ENCODE measurements around the gene CCDC85B. TPM values are rescaled to one million over a fixed set of nuclear protein-coding genes. Genes with fewer than 3 reads are reported as not detected.

The CCDC85B gene
- total and polyA plus RNA-seq, 2 of the 13 experiments (the other 11 are each of a cell fraction or from before 2014, with no cell fraction given): 8.2 to 19.5 TPM

DNA sequence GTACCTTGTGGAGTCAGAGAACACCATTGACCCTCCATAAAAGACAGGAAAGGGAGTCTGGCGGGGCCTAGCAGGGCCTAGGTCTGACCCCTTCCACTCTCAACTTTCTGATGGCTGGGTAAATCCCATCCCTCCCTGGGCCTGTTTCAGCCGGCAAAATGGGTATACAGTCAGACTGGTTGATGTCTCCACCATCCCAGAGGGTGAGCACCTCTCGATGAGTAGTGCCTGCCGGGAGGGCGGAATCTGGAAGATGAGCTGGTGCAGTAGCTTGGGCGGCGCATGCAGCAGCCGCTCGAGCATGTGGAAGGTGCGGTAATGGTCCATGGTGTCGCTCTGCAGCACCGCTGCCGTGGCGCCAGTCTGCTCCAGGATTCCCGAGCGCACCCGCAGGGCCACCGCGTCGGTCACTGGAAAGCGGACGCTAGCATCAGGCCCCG lies 2.7 kb upstream of the CCDC85B start (continued):
- TF ChIP-seq GLI4 (CRISPR knock-in tag; IDR thresholded peaks at IDR 0.05; ENCODE audit: borderline replicate concordance) (no peak), NCOR1 (IDR thresholded peaks at IDR 0.05; ENCODE audit: borderline replicate concordance, low read length) (no peak), TOE1 (CRISPR knock-in tag; IDR thresholded peaks at IDR 0.05) (no peak), HDAC1 (CRISPR knock-in tag; IDR thresholded peaks at IDR 0.05) (no peak), ZNF563 (CRISPR knock-in tag; IDR thresholded peaks at IDR 0.05) (0 out of 2 replicates have a peak, but pooled peaks have one; percentile 44), MIER3 (CRISPR knock-in tag; IDR thresholded peaks at IDR 0.05; ENCODE audit: borderline replicate concordance) (no peak), ZBTB46 (CRISPR knock-in tag; IDR thresholded peaks at IDR 0.05; ENCODE audit: borderline replicate concordance) (no peak), ZFP36L1 (CRISPR knock-in tag; IDR thresholded peaks at IDR 0.05) (0 out of 2 replicates have a peak, but pooled peaks have one; percentile 49), ZFYVE20 (CRISPR knock-in tag; IDR thresholded peaks at IDR 0.05; ENCODE audit: borderline replicate concordance, low read depth) (0 out of 2 replicates have a peak, but pooled peaks have one; percentile 24), ZNF34 (CRISPR knock-in tag; IDR thresholded peaks at IDR 0.05; ENCODE audit: borderline replicate concordance) (no peak), USF2 (IDR thresholded peaks at IDR 0.05; ENCODE audit: low read depth, low read length) (no peak), USF2 (CRISPR knock-in tag; IDR thresholded peaks at IDR 0.05; ENCODE audit: borderline replicate concordance) (0 out of 2 replicates have a peak, but pooled peaks have one; percentile 21), ZNF839 (CRISPR knock-in tag; IDR thresholded peaks at IDR 0.05; ENCODE audit: borderline replicate concordance) (no peak), SP1 (IDR thresholded peaks at IDR 0.05) (no peak), SP1 (CRISPR knock-in tag; IDR thresholded peaks at IDR 0.05) (no peak), ZZZ3 (CRISPR knock-in tag; IDR thresholded peaks at IDR 0.05; ENCODE audit: borderline replicate concordance) (no peak), ESRRA (CRISPR knock-in tag; IDR thresholded peaks at IDR 0.05; ENCODE audit: low read depth) (0 out of 2 replicates have a peak, but pooled peaks have one; percentile 16), TEAD3 (CRISPR knock-in tag; optimal IDR thresholded peaks at IDR 0.05; ENCODE audit: borderline replicate concordance) (no peak)
- TF ChIP-seq, protein P1, sequence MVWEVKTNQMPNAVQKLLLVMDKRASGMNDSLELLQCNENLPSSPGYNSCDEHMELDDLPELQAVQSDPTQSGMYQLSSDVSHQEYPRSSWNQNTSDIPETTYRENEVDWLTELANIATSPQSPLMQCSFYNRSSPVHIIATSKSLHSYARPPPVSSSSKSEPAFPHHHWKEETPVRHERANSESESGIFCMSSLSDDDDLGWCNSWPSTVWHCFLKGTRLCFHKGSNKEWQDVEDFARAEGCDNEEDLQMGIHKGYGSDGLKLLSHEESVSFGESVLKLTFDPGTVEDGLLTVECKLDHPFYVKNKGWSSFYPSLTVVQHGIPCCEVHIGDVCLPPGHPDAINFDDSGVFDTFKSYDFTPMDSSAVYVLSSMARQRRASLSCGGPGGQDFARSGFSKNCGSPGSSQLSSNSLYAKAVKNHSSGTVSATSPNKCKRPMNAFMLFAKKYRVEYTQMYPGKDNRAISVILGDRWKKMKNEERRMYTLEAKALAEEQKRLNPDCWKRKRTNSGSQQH (CRISPR knock-in tag; IDR thresholded peaks at IDR 0.05; ENCODE audit: low read depth): no peak
- TF ChIP-seq, protein P2, sequence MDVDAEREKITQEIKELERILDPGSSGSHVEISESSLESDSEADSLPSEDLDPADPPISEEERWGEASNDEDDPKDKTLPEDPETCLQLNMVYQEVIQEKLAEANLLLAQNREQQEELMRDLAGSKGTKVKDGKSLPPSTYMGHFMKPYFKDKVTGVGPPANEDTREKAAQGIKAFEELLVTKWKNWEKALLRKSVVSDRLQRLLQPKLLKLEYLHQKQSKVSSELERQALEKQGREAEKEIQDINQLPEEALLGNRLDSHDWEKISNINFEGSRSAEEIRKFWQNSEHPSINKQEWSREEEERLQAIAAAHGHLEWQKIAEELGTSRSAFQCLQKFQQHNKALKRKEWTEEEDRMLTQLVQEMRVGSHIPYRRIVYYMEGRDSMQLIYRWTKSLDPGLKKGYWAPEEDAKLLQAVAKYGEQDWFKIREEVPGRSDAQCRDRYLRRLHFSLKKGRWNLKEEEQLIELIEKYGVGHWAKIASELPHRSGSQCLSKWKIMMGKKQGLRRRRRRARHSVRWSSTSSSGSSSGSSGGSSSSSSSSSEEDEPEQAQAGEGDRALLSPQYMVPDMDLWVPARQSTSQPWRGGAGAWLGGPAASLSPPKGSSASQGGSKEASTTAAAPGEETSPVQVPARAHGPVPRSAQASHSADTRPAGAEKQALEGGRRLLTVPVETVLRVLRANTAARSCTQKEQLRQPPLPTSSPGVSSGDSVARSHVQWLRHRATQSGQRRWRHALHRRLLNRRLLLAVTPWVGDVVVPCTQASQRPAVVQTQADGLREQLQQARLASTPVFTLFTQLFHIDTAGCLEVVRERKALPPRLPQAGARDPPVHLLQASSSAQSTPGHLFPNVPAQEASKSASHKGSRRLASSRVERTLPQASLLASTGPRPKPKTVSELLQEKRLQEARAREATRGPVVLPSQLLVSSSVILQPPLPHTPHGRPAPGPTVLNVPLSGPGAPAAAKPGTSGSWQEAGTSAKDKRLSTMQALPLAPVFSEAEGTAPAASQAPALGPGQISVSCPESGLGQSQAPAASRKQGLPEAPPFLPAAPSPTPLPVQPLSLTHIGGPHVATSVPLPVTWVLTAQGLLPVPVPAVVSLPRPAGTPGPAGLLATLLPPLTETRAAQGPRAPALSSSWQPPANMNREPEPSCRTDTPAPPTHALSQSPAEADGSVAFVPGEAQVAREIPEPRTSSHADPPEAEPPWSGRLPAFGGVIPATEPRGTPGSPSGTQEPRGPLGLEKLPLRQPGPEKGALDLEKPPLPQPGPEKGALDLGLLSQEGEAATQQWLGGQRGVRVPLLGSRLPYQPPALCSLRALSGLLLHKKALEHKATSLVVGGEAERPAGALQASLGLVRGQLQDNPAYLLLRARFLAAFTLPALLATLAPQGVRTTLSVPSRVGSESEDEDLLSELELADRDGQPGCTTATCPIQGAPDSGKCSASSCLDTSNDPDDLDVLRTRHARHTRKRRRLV (CRISPR knock-in tag; IDR thresholded peaks at IDR 0.05): no peak

All from HepG2 (cell line).